GM18498 (cell line): Measurements from ENCODE around the gene MRAP.

Source experiments
- ATAC-seq: cut with Tn5 transposase; IDR thresholded peaks from one replicate; pipeline ENCODE4 v1.9.1; 2021; ENCODE audit warnings: mild to moderate bottlenecking, moderate library complexity; ENCODE audit not compliant: unreplicated experiment

Gene MRAP

GRCh38 chr21:32321480-32321879 lies 22.8 kb downstream of the MRAP start:
- ATAC-seq, result no peak

GRCh38 chr21:32322103-32322502 lies 23.4 kb downstream of the MRAP start:
- ATAC-seq, result no peak

- no peak for ATAC-seq
Observed at GRCh38 chr21:32322676-32323075, 24.0 kb downstream of the MRAP start.

- ATAC-seq, result no peak
Observed at GRCh38 chr21:32325706-32326105, 27.1 kb downstream of the MRAP start.

- ATAC-seq, result no peak
Observed at GRCh38 chr21:32328595-32328994, 29.9 kb downstream of the MRAP start.

- no peak for ATAC-seq
Observed at GRCh38 chr21:32329331-32329730, 30.7 kb downstream of the MRAP start.

GRCh38 chr21:32329776-32330175 lies 31.1 kb downstream of the MRAP start:
- ATAC-seq, result no peak

- no peak for ATAC-seq
Observed at GRCh38 chr21:32330784-32331311, 32.2 kb downstream of the MRAP start.

- ATAC-seq, result no peak
Observed at GRCh38 chr21:32331444-32332305, 33.0 kb downstream of the MRAP start.

GRCh38 chr21:32332463-32332951 lies 33.9 kb downstream of the MRAP start:
- ATAC-seq, result no peak

- ATAC-seq, result no peak
Observed at GRCh38 chr21:32333953-32334673, 35.5 kb downstream of the MRAP start.

GRCh38 chr21:32334980-32335531 lies 36.4 kb downstream of the MRAP start:
- ATAC-seq, result no peak

GRCh38 chr21:32335601-32336575 lies 37.2 kb downstream of the MRAP start:
- ATAC-seq, result no peak

- no peak for ATAC-seq
Observed at GRCh38 chr21:32336711-32337110, 38.1 kb downstream of the MRAP start.

GRCh38 chr21:32337206-32337605 lies 38.6 kb downstream of the MRAP start:
- ATAC-seq, result no peak

- no peak for ATAC-seq
Observed at GRCh38 chr21:32338209-32338921, 39.7 kb downstream of the MRAP start.

GRCh38 chr21:32340863-32341848 lies 42.5 kb downstream of the MRAP start:
- no peak for ATAC-seq

- no peak for ATAC-seq
Observed at GRCh38 chr21:32346951-32347350, 48.3 kb downstream of the MRAP start.
